PFSK-1 (cell line): ENCODE data around the gene SINHCAF.

Experiments
- FOXP2 ChIP-seq: optimal IDR thresholded peaks from 2 replicates; pipeline ENCODE3; 2011; ENCODE audit warnings: borderline replicate concordance, control low read depth, inconsistent platforms; ENCODE audit not compliant: insufficient read depth; ENCODE audit errors: extremely low read length, extremely low read depth
- POLR2AphosphoS5 ChIP-seq: IDR thresholded peaks from 2 replicates; pipeline ENCODE4 v1.6.1; 2012; ENCODE audit warnings: low read depth, mild to moderate bottlenecking, control low read depth, low read length, moderate library complexity
- SIN3A ChIP-seq: IDR thresholded peaks from 2 replicates; pipeline ENCODE4 v1.6.1; 2012; ENCODE audit warnings: mild to moderate bottlenecking, low read length, moderate library complexity, borderline replicate concordance; ENCODE audit not compliant: insufficient read depth
- TAF1 ChIP-seq: IDR thresholded peaks from 2 replicates; pipeline ENCODE4 v1.6.1; 2012; ENCODE audit warnings: low read length, control low read depth, borderline replicate concordance; ENCODE audit not compliant: insufficient read depth
- TF ChIP-seq, protein P1 (sequence below), 2 experiments: IDR thresholded peaks; 2 replicates each; pipeline versions ENCODE4 v1.6.1 to v1.8.0; 2011 to 2012; ENCODE audit warnings: low read depth in 2 of 2, low read length in 2 of 2, control low read depth in 1 of 2, inconsistent platforms in 1 of 2, mild to moderate bottlenecking in 1 of 2, moderate library complexity in 1 of 2; ENCODE audit not compliant: insufficient read depth in 1 of 2

SINHCAF gene

GRCh38 chr12:31259136-31259886 lies 66.6 kb downstream of the SINHCAF start:
- TF ChIP-seq FOXP2 (no peak), TAF1 (no peak), POLR2AphosphoS5 (no peak), SIN3A (no peak)
- TF ChIP-seq, protein P1, sequence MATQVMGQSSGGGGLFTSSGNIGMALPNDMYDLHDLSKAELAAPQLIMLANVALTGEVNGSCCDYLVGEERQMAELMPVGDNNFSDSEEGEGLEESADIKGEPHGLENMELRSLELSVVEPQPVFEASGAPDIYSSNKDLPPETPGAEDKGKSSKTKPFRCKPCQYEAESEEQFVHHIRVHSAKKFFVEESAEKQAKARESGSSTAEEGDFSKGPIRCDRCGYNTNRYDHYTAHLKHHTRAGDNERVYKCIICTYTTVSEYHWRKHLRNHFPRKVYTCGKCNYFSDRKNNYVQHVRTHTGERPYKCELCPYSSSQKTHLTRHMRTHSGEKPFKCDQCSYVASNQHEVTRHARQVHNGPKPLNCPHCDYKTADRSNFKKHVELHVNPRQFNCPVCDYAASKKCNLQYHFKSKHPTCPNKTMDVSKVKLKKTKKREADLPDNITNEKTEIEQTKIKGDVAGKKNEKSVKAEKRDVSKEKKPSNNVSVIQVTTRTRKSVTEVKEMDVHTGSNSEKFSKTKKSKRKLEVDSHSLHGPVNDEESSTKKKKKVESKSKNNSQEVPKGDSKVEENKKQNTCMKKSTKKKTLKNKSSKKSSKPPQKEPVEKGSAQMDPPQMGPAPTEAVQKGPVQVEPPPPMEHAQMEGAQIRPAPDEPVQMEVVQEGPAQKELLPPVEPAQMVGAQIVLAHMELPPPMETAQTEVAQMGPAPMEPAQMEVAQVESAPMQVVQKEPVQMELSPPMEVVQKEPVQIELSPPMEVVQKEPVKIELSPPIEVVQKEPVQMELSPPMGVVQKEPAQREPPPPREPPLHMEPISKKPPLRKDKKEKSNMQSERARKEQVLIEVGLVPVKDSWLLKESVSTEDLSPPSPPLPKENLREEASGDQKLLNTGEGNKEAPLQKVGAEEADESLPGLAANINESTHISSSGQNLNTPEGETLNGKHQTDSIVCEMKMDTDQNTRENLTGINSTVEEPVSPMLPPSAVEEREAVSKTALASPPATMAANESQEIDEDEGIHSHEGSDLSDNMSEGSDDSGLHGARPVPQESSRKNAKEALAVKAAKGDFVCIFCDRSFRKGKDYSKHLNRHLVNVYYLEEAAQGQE (IDR thresholded peaks at IDR 0.05; ENCODE audit: insufficient read depth in 1 of 2, low read depth in 2 of 2, low read length in 2 of 2): no peak

DNA sequence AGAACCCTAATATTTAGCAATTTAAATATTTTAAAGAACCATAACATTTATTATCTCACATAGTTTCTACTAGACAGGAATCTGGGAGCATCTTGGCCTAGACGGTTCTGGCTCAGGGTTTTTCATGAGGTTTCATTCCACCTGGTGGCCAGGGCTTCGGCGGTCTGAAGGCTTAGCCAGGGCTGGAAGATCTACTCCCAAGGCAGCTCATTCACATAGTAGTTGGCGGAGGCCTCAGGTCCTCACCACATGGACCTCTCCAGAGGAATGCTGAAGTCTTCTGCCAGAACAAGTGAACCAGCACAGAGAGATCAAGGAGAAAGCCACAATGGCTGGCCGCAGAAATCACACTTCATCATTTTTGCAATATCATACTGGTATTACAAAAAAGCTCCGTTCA lies 68.2 kb downstream of the SINHCAF start:
- TF ChIP-seq SIN3A (no peak), TAF1 (no peak), POLR2AphosphoS5 (no peak), FOXP2 (no peak)
- TF ChIP-seq, protein P1 (IDR thresholded peaks at IDR 0.05; ENCODE audit: insufficient read depth in 1 of 2, low read depth in 2 of 2, low read length in 2 of 2): no peak

- TF ChIP-seq, protein P1 (IDR thresholded peaks at IDR 0.05; ENCODE audit: insufficient read depth in 1 of 2, low read depth in 2 of 2, low read length in 2 of 2): no peak
- TF ChIP-seq SIN3A (no peak), FOXP2 (no peak), TAF1 (no peak), POLR2AphosphoS5 (no peak)
Observed at GRCh38 chr12:31250179-31250578, 75.8 kb downstream of the SINHCAF start.

- TF ChIP-seq, protein P1 (IDR thresholded peaks at IDR 0.05; ENCODE audit: insufficient read depth in 1 of 2, low read depth in 2 of 2, low read length in 2 of 2): no peak
- TF ChIP-seq POLR2AphosphoS5 (no peak), SIN3A (no peak), TAF1 (no peak), FOXP2 (no peak)
Observed at GRCh38 chr12:31249356-31249755, 76.6 kb downstream of the SINHCAF start.

DNA sequence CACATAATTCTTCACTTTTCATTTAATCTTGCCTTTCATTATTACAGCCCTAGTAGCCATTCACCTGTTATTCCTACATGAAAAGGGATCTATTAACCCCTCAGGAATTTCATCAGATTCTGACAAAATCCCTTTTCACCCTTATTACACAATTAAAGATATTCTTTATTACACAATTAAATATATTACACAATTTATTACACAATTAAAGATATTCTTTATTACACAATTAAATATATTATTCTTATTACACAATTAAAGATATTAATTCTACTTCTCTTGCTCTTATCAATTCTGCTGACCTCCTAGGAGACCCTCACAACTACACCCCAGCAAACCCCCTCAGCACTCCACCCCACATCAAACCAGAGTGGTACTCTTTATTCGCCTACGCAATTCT lies 77.1 kb downstream of the SINHCAF start:
- no peak for TF ChIP-seq FOXP2
- no peak for TF ChIP-seq POLR2AphosphoS5
- TF ChIP-seq, protein P1 (IDR thresholded peaks at IDR 0.05; ENCODE audit: insufficient read depth in 1 of 2, low read depth in 2 of 2, low read length in 2 of 2): no peak
- TF ChIP-seq TAF1: no peak
- TF ChIP-seq SIN3A: no peak
